GM18526 (cell line): ENCODE results near the gene FN1.
A peak's percentile ranks its signal among the peaks of the same experiment; 100 is the strongest.

Source experiments
- POLR2A ChIP-seq: IDR thresholded peaks from 3 replicates; pipeline ENCODE4 v1.6.1; 2011; ENCODE audit not compliant: insufficient read length; ENCODE audit errors: extremely low read depth

The FN1 gene

DNA sequence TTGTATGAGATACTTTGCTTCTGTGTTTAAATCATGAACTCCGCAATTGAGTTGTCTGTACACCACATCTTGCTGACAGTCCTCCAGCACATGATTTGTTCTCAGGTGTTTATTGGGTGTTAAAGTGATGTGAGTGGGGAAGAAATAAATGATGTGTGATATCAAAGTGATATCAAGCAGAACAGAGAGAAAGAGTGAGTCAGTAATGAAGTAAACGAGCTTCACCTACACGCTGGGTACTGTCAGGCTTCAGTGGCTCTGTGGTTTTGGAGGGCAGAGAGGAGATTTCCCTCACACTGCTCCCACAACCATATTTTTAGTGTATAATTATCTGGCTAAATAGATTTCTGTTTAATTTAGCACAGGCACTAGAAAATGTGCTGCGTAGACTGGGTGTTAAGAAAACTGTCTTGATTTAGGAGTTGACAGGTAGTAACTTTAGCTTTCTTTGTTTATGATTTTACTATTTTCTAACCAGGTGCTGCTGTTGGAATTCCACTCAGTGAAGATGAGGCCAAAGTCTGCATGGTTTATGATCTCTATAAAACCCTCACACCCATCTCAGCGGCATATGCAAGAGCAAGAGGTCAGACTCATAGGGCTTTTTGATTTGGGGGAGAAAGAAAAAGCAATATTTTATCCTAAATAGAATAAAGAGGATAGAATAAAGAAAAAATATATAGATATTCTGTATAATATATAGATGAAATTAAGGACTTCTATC, 102.8 kb downstream of the FN1 start:
- no peak for TF ChIP-seq POLR2A

- no peak for TF ChIP-seq POLR2A
Observed at GRCh38 chr2:215328066-215328465, 107.8 kb downstream of the FN1 start.

- no peak for TF ChIP-seq POLR2A
Observed at GRCh38 chr2:215324811-215325210, 111.1 kb downstream of the FN1 start.

DNA sequence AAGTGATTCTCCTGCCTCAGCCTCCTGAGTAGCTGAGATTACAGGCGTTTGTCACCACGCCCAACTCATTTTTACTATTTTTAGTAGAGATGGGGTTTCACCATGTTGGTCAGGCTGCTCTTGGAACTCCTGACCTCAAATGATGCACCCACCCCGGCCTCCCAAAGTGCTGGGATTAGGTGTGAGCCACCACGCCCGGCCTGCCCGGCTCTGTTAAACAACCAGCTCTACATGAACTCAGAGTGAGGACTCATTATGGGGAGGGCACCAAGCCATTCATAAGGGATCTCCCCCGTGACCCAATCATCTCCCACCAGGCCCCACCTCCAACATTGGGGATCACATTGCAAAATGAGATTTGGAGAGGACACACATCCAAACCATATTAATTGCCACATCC, 115.2 kb downstream of the FN1 start:
- TF ChIP-seq POLR2A: no peak

DNA sequence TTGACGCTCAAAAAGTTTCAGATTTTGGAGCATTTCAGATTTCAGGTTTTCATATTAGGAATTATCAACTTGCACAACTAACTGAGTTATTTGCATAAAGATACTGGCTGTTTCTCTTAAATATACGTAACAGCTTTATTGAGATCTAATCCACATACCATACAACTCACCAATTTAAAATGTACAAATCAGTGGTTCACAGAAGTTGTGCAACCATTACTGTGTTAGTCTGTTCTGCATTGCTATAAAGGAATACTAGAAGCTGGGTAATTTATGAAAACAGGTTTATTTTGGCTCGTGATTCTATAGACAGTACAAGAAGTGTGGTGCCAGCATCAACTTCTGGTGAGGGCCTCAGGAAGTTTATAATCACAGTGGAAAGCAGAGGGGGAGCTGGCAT, 115.8 kb downstream of the FN1 start:
- TF ChIP-seq POLR2A: no peak

DNA sequence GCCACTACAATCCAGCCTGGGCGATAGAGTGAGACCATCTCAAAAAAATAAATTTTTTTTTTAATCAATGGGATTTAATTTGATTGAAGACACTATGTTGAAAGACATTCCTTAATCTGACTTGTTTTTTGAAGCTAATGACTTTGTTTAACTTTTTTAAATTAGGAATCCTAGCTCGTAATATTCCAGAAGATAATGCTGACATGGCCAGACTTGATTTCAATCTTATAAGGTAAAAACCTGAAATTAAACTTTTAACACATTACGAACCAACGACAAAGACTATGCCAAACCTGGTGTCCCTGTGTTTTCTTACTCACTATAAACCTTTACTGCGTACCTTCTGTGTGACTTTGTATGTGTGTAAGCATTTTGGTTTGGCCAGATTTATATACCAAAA, 116.4 kb downstream of the FN1 start:
- TF ChIP-seq POLR2A: no peak

DNA sequence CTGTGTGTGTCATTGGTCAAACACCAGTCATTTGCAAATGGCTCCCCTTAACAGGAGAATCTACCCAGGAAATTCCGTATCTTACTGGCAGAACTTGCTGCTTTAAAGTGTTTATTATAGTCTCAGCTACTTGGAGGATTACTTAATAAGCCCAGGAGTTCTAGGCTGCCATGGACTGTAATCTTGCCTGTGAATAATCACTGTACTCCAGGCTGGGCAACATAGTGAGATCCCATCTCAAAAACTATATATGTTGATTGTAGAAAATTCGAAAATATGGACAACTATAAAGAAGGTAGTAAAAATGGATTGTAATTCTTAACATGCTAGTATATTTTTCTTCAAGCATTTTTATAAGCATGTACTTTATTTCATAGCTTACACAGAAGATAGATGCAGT, 119.5 kb downstream of the FN1 start:
- TF ChIP-seq POLR2A: no peak

GRCh38 chr2:215315301-215315700, 120.6 kb downstream of the FN1 start:
- TF ChIP-seq POLR2A: no peak

- no peak for TF ChIP-seq POLR2A
Observed at GRCh38 chr2:215314896-215315295, 121.0 kb downstream of the FN1 start.

DNA sequence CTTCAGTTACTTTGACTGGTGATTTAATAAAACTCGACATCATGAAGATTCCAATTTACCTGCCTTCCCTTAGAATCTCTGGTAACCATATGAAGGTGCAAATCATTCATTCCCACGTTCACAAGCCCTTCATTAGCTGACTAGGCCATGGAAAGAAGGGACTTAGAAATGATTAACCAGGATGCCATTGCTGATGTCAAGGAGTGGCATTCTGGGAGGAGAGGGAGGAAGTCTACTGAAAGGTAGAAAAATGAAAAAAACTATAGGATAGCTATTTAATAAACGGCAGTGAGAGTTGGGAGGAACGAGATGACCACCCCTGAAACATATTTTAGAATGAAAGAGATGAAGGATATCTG, 122.6 kb downstream of the FN1 start:
- no peak for TF ChIP-seq POLR2A

GRCh38 chr2:215311625-215312396, 124.1 kb downstream of the FN1 start, which contains the start of gene ATIC:
Gene ATIC, plus strand, starts transcription at chr2:215312059. Its CDS starts 84 bp downstream, at chr2:215312143.
- TF ChIP-seq POLR2A: peak; percentile 84
